Measurements from ENCODE around the gene TMEM233. TPM values are rescaled to one million over a fixed set of nuclear protein-coding genes. Genes with fewer than 3 reads are reported as not detected.
A peak's percentile ranks its signal among the peaks of the same experiment; 100 is the strongest.

TMEM233 gene
- total RNA-seq, 4 donors from 2014 or later: 0.13 to 0.19 (median 0.15) TPM; not detected in 1

DNA sequence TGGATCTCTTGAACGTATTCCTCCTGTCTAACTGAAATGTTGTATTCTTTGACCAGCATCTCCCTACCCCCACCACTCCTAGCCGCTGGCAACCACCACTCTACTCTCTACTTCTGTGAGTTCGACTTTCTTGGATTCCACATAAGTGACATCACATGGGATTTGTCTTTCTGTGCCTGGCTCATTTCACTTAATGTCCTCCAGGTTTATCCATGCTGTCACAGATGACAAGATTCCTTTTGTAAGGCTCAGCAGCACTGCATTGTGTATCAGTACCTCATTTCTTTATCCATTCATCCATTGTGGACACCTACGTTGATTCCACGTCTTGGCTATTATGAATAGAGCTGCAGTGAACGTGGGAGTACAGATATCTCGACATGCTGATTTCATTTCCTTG, 84.9 kb downstream of the TMEM233 start:
- H3K9me3 ChIP-seq: no peaks in the 10 kb centered on the region
- H3K36me3 ChIP-seq: peaks cover 54 to 92% (median 56%) of the 10 kb centered on the region in 3 donors
- no peaks in the 10 kb centered on the region for H3K27me3 ChIP-seq
- TF ChIP-seq POLR2A (IDR thresholded peaks at IDR 0.05): no peak
- TF ChIP-seq, protein P1, sequence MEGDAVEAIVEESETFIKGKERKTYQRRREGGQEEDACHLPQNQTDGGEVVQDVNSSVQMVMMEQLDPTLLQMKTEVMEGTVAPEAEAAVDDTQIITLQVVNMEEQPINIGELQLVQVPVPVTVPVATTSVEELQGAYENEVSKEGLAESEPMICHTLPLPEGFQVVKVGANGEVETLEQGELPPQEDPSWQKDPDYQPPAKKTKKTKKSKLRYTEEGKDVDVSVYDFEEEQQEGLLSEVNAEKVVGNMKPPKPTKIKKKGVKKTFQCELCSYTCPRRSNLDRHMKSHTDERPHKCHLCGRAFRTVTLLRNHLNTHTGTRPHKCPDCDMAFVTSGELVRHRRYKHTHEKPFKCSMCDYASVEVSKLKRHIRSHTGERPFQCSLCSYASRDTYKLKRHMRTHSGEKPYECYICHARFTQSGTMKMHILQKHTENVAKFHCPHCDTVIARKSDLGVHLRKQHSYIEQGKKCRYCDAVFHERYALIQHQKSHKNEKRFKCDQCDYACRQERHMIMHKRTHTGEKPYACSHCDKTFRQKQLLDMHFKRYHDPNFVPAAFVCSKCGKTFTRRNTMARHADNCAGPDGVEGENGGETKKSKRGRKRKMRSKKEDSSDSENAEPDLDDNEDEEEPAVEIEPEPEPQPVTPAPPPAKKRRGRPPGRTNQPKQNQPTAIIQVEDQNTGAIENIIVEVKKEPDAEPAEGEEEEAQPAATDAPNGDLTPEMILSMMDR (IDR thresholded peaks at IDR 0.05): no peak
- no peak overlapping the region for H3K27ac ChIP-seq
- no peak for DNase-seq
- intact Hi-C loops (cut with DNase I): no loop called here
- H3K4me3 ChIP-seq: no peak overlapping the region
- WGBS, 2 donors: 75 to 82% methylated on average over 7 of the region's 7 CpGs
- H3K4me1 ChIP-seq: peaks cover 0 to 42% (median 4%) of the 10 kb centered on the region in 3 donors

GRCh38 chr12:119679081-119679480, 85.5 kb downstream of the TMEM233 start:
- H3K4me1 ChIP-seq: peaks cover 0 to 36% (median 1%) of the 10 kb centered on the region in 3 donors
- TF ChIP-seq, protein P1 (IDR thresholded peaks at IDR 0.05): no peak
- TF ChIP-seq POLR2A (IDR thresholded peaks at IDR 0.05): no peak

DNA sequence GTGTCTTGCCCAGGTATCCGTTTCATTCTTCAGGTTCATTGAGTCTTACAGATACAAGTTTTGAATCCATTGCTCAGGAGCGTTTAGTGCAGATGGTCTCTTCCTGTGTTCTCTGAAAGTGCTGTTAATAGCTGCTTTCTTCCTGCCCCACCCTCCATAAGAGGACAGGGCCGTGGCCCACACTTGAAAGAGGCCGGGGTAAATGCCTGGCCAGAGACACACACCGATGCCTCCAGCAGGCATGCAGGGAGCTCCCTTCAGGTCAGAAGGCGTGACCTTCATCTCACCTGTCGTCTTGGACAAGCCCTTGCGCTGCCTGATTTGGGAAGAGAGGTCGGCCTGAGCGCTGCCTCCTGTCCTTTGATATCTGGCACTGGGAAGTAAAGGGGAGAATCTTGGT, 85.9 kb downstream of the TMEM233 start:
- H3K27ac ChIP-seq: no peak overlapping the region
- WGBS, 2 donors: 86 to 92% methylated on average over 2 to 7 of the region's 10 CpGs
- intact Hi-C loops (cut with DNase I): no loop called here
- DNase-seq: no peak
- peaks cover 45 to 82% (median 47%) of the 10 kb centered on the region in 3 donors for H3K36me3 ChIP-seq
- no peak for TF ChIP-seq POLR2A (IDR thresholded peaks at IDR 0.05)
- TF ChIP-seq, protein P1 (IDR thresholded peaks at IDR 0.05): no peak
- peaks cover 0 to 32% (median 0%) of the 10 kb centered on the region in 3 donors for H3K4me1 ChIP-seq
- H3K4me3 ChIP-seq: no peak overlapping the region
- H3K27me3 ChIP-seq: no peaks in the 10 kb centered on the region
- no peaks in the 10 kb centered on the region for H3K9me3 ChIP-seq

More at GRCh38 chr12:119679081-119679480, 85.5 kb downstream of the TMEM233 start:
- intact Hi-C loops (cut with DNase I): no loop called here
- Histone ChIP-seq H3K9me3 (no peaks in the 10 kb centered on the region), H3K27ac (no peak overlapping the region), H3K4me3 (no peak overlapping the region), H3K27me3 (no peaks in the 10 kb centered on the region), H3K36me3 (peaks cover 50 to 86% (median 50%) of the 10 kb centered on the region in 3 donors)
- WGBS, 2 donors: 78 to 84% methylated on average over 5 of the region's 5 CpGs
- DNase-seq: no peak

DNA sequence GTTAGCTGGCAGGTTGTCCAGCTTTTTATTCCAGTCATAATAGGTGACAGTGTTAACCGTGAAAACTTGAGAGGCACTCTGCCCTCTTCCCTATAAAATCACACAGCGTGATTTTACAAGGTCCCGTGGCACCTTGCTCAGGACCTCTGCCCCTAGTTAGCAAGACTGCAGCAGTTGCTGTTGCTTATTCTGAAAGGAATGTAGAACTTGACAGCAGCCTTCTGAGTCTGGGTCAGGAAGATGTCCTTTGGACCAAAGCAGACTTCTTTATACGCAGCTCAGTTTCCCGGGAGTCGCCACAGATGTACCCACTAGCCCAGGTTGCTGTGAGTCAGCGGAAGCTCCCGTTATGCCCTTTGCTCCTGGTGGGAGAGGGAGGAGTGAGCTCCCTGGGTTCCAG, 87.5 kb downstream of the TMEM233 start:
- TF ChIP-seq POLR2A (IDR thresholded peaks at IDR 0.05): no peak
- TF ChIP-seq, protein P1 (IDR thresholded peaks at IDR 0.05): no peak
- no peaks in the 10 kb centered on the region for H3K27me3 ChIP-seq
- H3K9me3 ChIP-seq: no peaks in the 10 kb centered on the region
- no peak overlapping the region for H3K27ac ChIP-seq
- DNase-seq: no peak
- whole genome bisulfite sequencing, 2 donors: 78 to 96% methylated on average over 7 of the region's 8 CpGs
- intact Hi-C loops (cut with DNase I): no loop called here
- peaks cover 41 to 66% (median 45%) of the 10 kb centered on the region in 3 donors for H3K36me3 ChIP-seq
- peaks cover 0 to 26% (median 0%) of the 10 kb centered on the region in 3 donors for H3K4me1 ChIP-seq
- no peak overlapping the region for H3K4me3 ChIP-seq

DNA sequence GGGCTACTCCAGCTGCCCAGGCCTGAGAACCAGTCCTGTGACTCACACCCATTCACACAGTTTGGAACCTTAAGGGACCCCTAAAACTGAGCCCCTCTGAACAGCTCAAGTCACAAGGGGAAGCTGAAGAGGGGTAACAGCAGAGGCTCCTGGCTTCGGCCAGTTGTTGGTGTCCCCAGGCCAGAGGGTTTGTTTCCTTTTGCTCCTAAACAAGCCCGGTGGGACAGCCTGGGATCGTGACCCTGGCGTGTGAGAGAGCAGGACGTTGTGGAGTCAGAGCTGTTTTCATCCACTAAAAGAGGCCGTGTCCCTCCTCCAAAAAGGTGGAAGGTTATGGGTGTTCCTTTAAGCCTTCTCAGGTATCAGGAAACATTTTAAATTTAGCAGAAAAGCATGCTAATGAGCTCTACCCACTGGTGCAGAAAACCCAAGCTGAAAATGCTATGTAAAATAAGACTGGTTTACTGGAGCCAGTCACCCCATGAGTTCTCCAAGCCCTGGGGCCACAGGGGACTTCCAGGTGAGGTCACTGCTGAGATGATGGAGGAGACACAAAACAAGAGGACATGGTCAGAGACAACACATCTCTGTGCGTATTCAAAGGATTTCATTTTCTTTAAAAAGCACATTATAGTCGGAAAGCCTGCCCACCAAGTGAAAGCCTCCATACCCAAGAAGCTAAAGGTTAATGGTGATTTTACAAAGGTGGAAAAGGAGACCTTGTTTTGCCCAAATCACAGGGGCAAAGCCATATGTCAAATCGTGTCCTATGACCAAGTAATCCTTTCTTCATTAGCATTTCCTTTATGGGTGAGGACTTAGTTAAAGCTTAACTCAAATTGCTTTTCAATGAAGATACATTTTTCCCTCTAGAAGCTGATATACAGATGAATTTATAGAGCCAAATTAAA, 88.4 kb downstream of the TMEM233 start:
- no peaks in the 10 kb centered on the region for H3K27me3 ChIP-seq
- H3K4me1 ChIP-seq: peaks cover 0 to 26% (median 0%) of the 10 kb centered on the region in 3 donors
- peak overlapping the region in 2 of 4 donors; percentile 16 to 36 for H3K27ac ChIP-seq
- no peaks in the 10 kb centered on the region for H3K9me3 ChIP-seq
- intact Hi-C loops (cut with DNase I): no loop called here
- TF ChIP-seq POLR2A (IDR thresholded peaks at IDR 0.05): no peak
- TF ChIP-seq, protein P1 (IDR thresholded peaks at IDR 0.05): no peak
- no peak for DNase-seq
- H3K4me3 ChIP-seq: no peak overlapping the region
- H3K36me3 ChIP-seq: peaks cover 33 to 63% (median 38%) of the 10 kb centered on the region in 3 donors
- 73 to 74% methylated on average over 5 to 9 of the region's 9 CpGs for whole genome bisulfite sequencing, 2 donors

Data from esophagus squamous epithelium (tissue), 5 donors.